Raji (cell line): ENCODE measurements around the gene EML6.

ENCODE experiments used
- POLR2A ChIP-seq: IDR thresholded peaks from 2 replicates; pipeline ENCODE4 v1.6.1; 2011; ENCODE audit warnings: low read depth, low read length, control low read depth; ENCODE audit not compliant: insufficient read depth

Gene EML6

GRCh38 chr2:55003706-55004639, 280.5 kb downstream of the EML6 start:
- TF ChIP-seq POLR2A, result no peak

DNA sequence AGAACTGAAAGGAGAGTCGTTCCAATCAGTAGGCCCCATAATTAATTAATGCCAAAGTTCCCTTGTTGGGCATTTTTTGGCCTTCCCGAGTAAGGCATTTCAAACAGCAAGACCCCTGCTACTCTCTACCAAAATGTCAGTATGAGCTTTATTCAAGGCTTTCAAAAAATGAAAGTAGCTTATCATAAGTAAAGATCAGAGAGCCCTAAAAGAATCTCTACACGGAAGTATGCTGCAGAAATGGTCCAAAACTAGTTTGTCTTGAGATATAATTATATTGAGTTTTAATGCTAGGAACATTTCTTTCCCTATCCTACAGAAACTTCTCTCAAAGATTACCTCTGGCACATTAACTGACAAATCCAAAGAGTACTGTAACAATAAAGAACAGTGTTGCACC, 282.8 kb downstream of the EML6 start:
- no peak for TF ChIP-seq POLR2A

- no peak for TF ChIP-seq POLR2A
Observed at GRCh38 chr2:55009277-55010060, 286.0 kb downstream of the EML6 start.

GRCh38 chr2:55010149-55010591, 286.7 kb downstream of the EML6 start:
- no peak for TF ChIP-seq POLR2A

DNA sequence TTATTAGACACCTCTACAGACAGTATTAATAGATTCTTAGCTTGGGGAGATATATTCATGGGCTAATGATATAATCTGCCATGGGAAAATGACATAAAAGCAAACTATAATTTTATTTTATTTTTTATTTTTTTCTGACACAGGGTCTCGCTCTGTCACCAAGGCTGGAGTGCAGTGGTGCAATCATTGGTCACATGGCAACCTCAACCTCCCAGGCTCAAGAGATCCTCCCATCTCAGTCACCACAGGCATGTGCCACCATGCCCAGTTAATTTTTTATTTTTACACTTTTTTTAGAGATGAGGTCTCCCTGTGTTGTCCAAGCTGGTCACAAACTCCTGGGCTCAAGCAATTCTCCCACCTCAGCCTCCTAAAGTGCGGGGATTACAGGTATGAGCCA, 287.5 kb downstream of the EML6 start:
- no peak for TF ChIP-seq POLR2A

GRCh38 chr2:55011831-55012671, 288.6 kb downstream of the EML6 start:
- no peak for TF ChIP-seq POLR2A

DNA sequence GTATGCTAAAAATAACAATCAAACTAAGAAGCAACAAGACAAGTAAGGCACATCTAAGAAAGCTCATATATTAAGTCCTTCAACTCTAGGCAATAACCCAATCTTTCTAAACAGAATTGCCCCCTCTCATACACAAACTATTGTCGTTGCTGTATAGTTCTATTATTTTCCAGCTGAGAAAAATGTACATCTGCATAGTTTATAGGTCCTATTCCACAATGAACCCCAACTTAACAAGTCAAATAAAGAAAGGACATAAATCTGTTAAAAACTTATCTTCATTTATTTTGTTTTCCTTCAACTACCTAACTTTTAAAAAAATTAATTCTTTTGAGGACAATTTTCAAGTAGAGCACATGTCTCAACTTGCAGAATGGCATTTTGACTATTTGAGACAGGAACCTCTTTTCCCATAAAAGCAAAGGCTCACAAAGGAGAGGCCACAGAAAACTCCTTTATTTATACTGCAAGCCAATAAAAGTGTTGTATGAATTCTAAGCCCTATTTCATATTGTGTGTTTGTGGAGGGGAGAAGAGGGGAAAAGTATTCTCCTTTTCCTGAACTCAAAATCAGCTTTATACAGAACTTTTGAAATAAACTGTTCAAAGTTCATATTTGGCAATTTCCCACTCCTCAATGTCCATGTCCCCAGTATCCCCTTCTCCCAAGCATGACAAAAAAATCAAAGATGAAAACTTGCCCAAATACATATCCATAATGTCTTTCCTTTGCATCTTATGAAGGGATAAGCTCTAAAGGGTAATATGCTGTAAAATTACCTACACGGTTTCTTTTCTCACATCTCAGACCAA, 289.4 kb downstream of the EML6 start:
- no peak for TF ChIP-seq POLR2A

DNA sequence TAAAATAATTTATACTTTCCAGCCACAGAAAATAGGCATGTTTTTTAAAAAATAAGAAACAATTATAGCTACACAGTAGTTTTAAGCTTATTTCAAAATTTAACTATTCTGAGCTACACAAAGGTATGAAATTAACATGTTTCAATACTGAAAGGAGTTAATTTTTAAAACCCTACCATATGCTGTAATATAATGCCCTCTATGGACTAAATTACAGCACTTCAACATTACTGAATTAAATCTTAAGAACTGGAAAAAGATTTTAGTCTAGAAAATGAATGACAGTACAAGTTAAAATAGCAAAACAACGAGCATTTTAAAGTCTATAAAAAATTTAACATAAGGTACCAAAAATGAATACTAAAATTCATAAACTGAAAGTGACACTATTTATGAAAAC, 290.5 kb downstream of the EML6 start:
- TF ChIP-seq POLR2A, result no peak

DNA sequence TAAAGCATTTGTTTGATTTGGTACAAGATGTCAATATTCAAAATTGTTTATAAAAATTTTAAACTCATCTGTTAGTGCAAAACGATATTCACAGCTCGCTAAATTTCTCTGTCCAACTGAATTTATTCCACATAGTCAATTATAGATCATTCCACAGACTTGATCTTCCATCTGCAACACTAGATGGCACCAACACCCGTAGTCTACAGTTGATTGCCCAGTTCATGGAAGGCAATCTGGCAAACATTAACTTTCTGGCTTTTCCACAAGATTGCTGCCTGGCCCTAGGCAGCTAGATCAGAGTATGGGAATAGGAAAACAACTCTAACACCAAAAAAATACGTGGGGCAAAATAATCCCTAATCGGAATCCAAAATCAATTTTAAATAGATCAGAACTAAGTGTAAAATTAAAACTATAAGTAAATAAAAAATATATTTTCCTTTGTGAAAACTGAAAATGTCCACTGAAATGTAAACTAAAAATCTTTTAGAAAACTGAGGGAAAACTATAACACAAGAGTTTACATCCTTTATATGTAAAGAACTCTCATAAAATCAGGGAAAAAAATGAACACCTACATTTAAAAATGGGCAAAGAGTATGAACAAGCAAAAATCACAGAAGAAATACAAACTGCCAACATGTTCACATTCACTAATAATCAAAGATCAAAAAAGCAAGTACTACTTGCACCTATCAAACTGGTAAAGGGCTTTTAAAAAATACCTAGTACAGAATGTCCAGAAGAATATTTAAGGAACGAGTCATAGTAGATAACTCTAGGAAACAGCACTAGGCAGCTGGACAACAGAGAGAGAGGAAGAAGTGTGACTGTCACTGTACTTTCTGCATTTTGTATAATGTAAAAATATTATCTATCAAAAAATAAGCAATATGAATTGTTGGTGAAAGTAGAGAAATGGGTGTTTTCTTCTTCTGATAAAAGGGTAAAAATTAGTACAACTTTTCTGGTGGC, 291.8 kb downstream of the EML6 start:
- TF ChIP-seq POLR2A, result no peak

DNA sequence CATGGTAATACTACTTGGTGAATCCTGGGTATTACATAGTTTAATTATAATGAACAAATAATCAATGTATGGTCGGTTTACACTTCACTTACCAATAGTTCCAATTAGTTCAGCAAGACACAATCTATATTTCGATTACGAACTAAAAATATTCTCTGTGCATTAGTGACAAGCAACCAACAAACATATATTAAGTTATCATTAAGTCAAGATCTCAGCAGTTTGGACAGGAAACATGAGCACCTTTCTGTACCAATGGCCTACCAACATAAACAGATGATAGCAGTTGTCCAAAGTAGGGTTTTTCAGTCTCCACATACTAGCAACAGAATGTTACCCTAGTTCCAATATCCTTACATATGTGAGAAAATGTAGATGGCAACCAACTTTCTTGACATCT, 294.0 kb downstream of the EML6 start:
- no peak for TF ChIP-seq POLR2A

DNA sequence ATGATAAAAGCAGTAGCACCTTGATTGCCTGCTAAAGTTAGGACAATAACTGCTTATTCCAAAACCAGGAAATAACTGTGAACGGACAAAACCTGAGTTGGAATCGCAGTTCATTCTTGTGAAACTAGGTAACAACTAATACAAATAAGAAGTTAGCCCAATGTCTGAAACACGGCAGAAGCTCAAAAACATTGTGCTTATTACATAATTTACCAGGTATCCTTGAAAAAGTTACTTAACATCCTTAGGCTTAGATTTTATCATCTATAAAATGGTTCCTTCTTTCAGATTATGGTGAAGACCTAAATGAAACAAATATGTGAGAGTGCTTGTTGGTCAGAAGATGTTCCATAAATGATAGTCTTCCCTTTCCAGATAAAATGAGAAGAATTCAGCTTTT, 294.4 kb downstream of the EML6 start:
- TF ChIP-seq POLR2A, result no peak

DNA sequence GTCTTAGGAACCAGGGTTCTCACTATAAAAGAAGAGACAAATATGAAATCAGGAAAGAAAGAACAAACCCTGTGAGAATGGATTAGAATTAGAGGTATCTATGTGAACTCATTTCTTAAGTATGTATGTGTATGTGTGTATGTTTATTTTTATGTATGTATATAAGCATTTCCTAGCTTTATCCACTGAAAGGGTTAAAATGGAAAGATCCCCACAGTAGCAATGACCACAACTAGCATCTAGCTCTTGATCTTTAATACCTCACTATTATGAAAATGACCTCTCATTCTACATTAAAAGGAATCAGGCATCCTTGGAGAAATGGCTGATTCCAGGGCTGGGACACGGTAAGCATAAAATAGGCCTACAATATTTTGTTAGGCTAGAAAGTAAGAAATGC, 295.2 kb downstream of the EML6 start:
- no peak for TF ChIP-seq POLR2A
